ENCODE measurements around the gene FAM168A.

Gene FAM168A

DNA sequence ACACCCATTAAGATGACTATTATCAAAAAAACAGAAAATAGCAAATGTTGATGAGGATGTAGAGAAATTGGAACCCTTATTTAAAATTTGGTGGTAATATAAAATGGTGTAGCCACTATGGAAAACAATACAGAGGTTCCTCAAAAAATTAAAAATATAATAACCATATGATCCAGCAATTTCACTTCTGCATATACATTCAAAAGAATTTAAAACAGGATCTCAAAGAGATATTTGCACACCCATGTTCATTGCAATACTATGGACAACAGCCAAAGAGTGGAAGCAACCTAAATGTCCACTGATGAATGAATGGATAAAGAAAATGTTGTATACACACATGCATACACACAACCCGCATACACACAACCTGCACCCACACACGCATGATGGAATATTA lies 102.2 kb downstream of the FAM168A start:
- TF ChIP-seq, protein P1, sequence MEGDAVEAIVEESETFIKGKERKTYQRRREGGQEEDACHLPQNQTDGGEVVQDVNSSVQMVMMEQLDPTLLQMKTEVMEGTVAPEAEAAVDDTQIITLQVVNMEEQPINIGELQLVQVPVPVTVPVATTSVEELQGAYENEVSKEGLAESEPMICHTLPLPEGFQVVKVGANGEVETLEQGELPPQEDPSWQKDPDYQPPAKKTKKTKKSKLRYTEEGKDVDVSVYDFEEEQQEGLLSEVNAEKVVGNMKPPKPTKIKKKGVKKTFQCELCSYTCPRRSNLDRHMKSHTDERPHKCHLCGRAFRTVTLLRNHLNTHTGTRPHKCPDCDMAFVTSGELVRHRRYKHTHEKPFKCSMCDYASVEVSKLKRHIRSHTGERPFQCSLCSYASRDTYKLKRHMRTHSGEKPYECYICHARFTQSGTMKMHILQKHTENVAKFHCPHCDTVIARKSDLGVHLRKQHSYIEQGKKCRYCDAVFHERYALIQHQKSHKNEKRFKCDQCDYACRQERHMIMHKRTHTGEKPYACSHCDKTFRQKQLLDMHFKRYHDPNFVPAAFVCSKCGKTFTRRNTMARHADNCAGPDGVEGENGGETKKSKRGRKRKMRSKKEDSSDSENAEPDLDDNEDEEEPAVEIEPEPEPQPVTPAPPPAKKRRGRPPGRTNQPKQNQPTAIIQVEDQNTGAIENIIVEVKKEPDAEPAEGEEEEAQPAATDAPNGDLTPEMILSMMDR (IDR thresholded peaks at IDR 0.05; ENCODE audit: insufficient read depth, low read length) = no peak
- TF ChIP-seq POLR2AphosphoS5 (IDR thresholded peaks at IDR 0.05; ENCODE audit: low read depth) = no peak
- no peak for TF ChIP-seq SPI1 (IDR thresholded peaks at IDR 0.05; ENCODE audit: borderline replicate concordance, low read depth)
- TF ChIP-seq GABPA (IDR thresholded peaks at IDR 0.05; ENCODE audit: low read depth) = no peak
- no peak for TF ChIP-seq REST (IDR thresholded peaks at IDR 0.05; ENCODE audit: insufficient replicate concordance, low read depth)
- no peak for DNase-seq (ENCODE audit: low read depth in 1 of 2, low spot score in 1 of 2)
- no peak overlapping the region for H3K4me3 ChIP-seq (replicated peaks; ENCODE audit: insufficient read depth, low read length)
- no peaks in the 10 kb centered on the region for H3K27me3 ChIP-seq (ENCODE audit: insufficient read depth, poor library complexity, severe bottlenecking)
- no peak overlapping the region for H3K27ac ChIP-seq (replicated peaks)

GRCh38 chr11:73493956-73494598 lies 103.8 kb downstream of the FAM168A start:
- Histone ChIP-seq H3K27me3 (ENCODE audit: insufficient read depth, poor library complexity, severe bottlenecking) (no peaks in the 10 kb centered on the region), H3K4me3 (replicated peaks; ENCODE audit: insufficient read depth, low read length) (no peak overlapping the region), H3K27ac (replicated peaks) (no peak overlapping the region)
- TF ChIP-seq GABPA (IDR thresholded peaks at IDR 0.05; ENCODE audit: low read depth) (no peak), POLR2AphosphoS5 (IDR thresholded peaks at IDR 0.05; ENCODE audit: low read depth) (no peak), SPI1 (IDR thresholded peaks at IDR 0.05; ENCODE audit: borderline replicate concordance, low read depth) (no peak), REST (IDR thresholded peaks at IDR 0.05; ENCODE audit: insufficient replicate concordance, low read depth) (no peak)
- TF ChIP-seq, protein P1 (IDR thresholded peaks at IDR 0.05; ENCODE audit: insufficient read depth, low read length) = no peak
- DNase-seq (ENCODE audit: low read depth in 1 of 2, low spot score in 1 of 2) = no peak

- DNase-seq (ENCODE audit: low read depth in 1 of 2, low spot score in 1 of 2) = no peak
- TF ChIP-seq GABPA (IDR thresholded peaks at IDR 0.05; ENCODE audit: low read depth) = no peak
- TF ChIP-seq, protein P1 (IDR thresholded peaks at IDR 0.05; ENCODE audit: insufficient read depth, low read length) = no peak
- no peak for TF ChIP-seq SPI1 (IDR thresholded peaks at IDR 0.05; ENCODE audit: borderline replicate concordance, low read depth)
- TF ChIP-seq POLR2AphosphoS5 (IDR thresholded peaks at IDR 0.05; ENCODE audit: low read depth) = no peak
- TF ChIP-seq REST (IDR thresholded peaks at IDR 0.05; ENCODE audit: insufficient replicate concordance, low read depth) = no peak
- Histone ChIP-seq H3K27me3 (ENCODE audit: insufficient read depth, poor library complexity, severe bottlenecking) (no peaks in the 10 kb centered on the region), H3K27ac (replicated peaks) (no peak overlapping the region), H3K4me3 (replicated peaks; ENCODE audit: insufficient read depth, low read length) (no peak overlapping the region)
Observed at GRCh38 chr11:73481626-73482025, 116.3 kb downstream of the FAM168A start.

Data from HL-60 (cell line).